AG04449 (cell line): ENCODE results near the gene ELOVL4.

Experiments used
- CTCF ChIA-PET: fragments of 350-600 bp; formaldehyde crosslinking; extraction: SDS; loops from one replicate; lab custom pipeline; 2021; ENCODE audit warnings: antibody characterized with exemption; lab: Yijun Ruan, JAX
- POLR2A ChIA-PET: fragments of 400-600, 350-600 bp; formaldehyde crosslinking; extraction: SDS; loops from one replicate; lab custom pipeline; 2020; ENCODE audit warnings: antibody characterized with exemption, inconsistent platforms; lab: Yijun Ruan, JAX
- DNase-seq: peaks from one replicate; pipeline ENCODE4 v3.0.0-alpha.2; 2010; ENCODE audit warnings: low read depth, low spot score
- H3K4me3 ChIP-seq: 2 replicates; pipeline ENCODE4 v1.5.1; 2011; ENCODE audit warnings: low read depth, mild to moderate bottlenecking, control low read depth, low read length
- CTCF ChIP-seq: IDR thresholded peaks from one replicate; pipeline ENCODE4 v1.5.1; 2011; ENCODE audit warnings: mild to moderate bottlenecking, moderate library complexity, low read length, control low read depth, inconsistent platforms; ENCODE audit not compliant: insufficient read depth; ENCODE audit errors: missing control alignments

Gene ELOVL4

GRCh38 chr6:79909517-79909916 lies 37.8 kb downstream of the ELOVL4 start:
- no peak overlapping the region for H3K4me3 ChIP-seq
- CTCF ChIA-PET = no interaction called here
- DNase-seq = no peak
- POLR2A ChIA-PET = no interaction called here
- TF ChIP-seq CTCF = no peak

GRCh38 chr6:79902046-79902445 lies 45.3 kb downstream of the ELOVL4 start:
- TF ChIP-seq CTCF = no peak
- ChIA-PET POLR2A (no interaction called here), CTCF (interaction anchor here (0.9 to 1.4 kb wide), 4 partner anchors 9 to 191 kb away, joined by 3 to 5 read pairs (median 3); no protein-coding TSS in a partner anchor)
- no peak overlapping the region for H3K4me3 ChIP-seq
- no peak for DNase-seq

- ChIA-PET CTCF (interaction anchor here (0.6 kb wide), 1 partner anchor 28 kb away, joined by 3 read pairs; no protein-coding TSS in a partner anchor), POLR2A (interaction anchor here (0.6 kb wide), 1 partner anchor 779 kb away, joined by 3 read pairs; no protein-coding TSS in a partner anchor)
- no peak overlapping the region for H3K4me3 ChIP-seq
- DNase-seq = no peak
- no peak for TF ChIP-seq CTCF
These were observed 49.3 kb downstream of the ELOVL4 start for GRCh38 chr6:79898076-79898475.

- no peak for TF ChIP-seq CTCF
- H3K4me3 ChIP-seq = no peak overlapping the region
- no peak for DNase-seq
- POLR2A ChIA-PET = no interaction called here
- CTCF ChIA-PET = no interaction called here
These were observed 51.3 kb downstream of the ELOVL4 start for GRCh38 chr6:79896075-79896449.

- no peak for DNase-seq
- ChIA-PET POLR2A (no interaction called here), CTCF (no interaction called here)
- no peak for TF ChIP-seq CTCF
- H3K4me3 ChIP-seq = no peak overlapping the region
These were observed 51.8 kb downstream of the ELOVL4 start for GRCh38 chr6:79895382-79896074.

- POLR2A ChIA-PET = no interaction called here
These were observed 52.4 kb downstream of the ELOVL4 start for GRCh38 chr6:79894939-79895338.

More at GRCh38 chr6:79894939-79895338, 52.4 kb downstream of the ELOVL4 start:
- CTCF ChIA-PET = no interaction called here
- no peak for DNase-seq
- no peak overlapping the region for H3K4me3 ChIP-seq
- TF ChIP-seq CTCF = no peak
